Measurements from ENCODE around the gene NT5E.

DNA sequence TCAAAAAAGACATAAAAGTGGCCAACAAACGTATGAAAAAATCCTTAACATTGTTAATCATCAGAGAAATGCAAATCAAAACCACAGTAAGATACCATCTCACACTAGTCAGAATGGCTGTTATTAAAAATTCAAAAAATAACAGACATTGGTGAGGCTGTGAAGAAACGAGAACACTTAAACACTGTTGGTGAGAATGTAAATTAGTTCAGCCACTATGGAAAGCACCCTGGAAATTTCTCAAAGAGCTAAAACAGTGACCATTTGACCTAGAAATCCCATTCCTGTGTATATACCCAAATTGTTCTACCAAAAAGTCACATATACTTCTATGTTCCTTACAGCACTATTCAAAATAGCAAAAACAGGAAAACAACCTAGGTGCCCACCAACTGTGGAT, 24.9 kb upstream of the NT5E start:
- TF ChIP-seq EZH2 (IDR thresholded peaks at IDR 0.05; ENCODE audit: borderline replicate concordance, low read length), result no peak
- TF ChIP-seq, protein P1, sequence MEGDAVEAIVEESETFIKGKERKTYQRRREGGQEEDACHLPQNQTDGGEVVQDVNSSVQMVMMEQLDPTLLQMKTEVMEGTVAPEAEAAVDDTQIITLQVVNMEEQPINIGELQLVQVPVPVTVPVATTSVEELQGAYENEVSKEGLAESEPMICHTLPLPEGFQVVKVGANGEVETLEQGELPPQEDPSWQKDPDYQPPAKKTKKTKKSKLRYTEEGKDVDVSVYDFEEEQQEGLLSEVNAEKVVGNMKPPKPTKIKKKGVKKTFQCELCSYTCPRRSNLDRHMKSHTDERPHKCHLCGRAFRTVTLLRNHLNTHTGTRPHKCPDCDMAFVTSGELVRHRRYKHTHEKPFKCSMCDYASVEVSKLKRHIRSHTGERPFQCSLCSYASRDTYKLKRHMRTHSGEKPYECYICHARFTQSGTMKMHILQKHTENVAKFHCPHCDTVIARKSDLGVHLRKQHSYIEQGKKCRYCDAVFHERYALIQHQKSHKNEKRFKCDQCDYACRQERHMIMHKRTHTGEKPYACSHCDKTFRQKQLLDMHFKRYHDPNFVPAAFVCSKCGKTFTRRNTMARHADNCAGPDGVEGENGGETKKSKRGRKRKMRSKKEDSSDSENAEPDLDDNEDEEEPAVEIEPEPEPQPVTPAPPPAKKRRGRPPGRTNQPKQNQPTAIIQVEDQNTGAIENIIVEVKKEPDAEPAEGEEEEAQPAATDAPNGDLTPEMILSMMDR (IDR thresholded peaks at IDR 0.05; ENCODE audit: low read length), result no peak

All from OCI-LY1 (cell line).